ENCODE data around the gene FMNL3. TPM values are rescaled to one million over a fixed set of nuclear protein-coding genes. Genes with fewer than 3 reads are reported as not detected.
"Not testable (repeated sequence)": the region's sequence is repeated elsewhere in the genome, so short reads cannot be mapped to it uniquely, and the experiment has no call there.

The FMNL3 gene
- total and polyA plus RNA-seq, 2 of the 8 experiments (the other 6 are each of a cell fraction or from before 2014, with no cell fraction given): 8.6 to 29.0 TPM

- H3K79me2 ChIP-seq (ENCODE audit: control insufficient read depth in 1 of 2, insufficient read depth in 2 of 2, low read length in 2 of 2): peaks cover 19 to 21% of the 10 kb centered on the region in 2 experiments
- not testable (repeated sequence) for H3K79me1 ChIP-seq (ENCODE audit: low read depth, low read length); H3K9me3 ChIP-seq (ENCODE audit: insufficient read depth in 2 of 2, low read depth in 1 of 2, low read length in 1 of 2); H3K56ac ChIP-seq (replicated peaks; ENCODE audit: insufficient read length, low read depth, low read length); H3K23me2 ChIP-seq (ENCODE audit: low read depth, low read length); H2AK5ac ChIP-seq (ENCODE audit: low read depth, low read length); H3K4me2 ChIP-seq (ENCODE audit: insufficient read depth in 1 of 2, low read depth in 2 of 2, low read length in 2 of 2); DNase-seq (ENCODE audit: low read depth in 1 of 2, low spot score in 2 of 2); H4K91ac ChIP-seq (replicated peaks; ENCODE audit: insufficient read length, low read length); H2BK5ac ChIP-seq (ENCODE audit: low read depth, low read length); H4K5ac ChIP-seq (ENCODE audit: insufficient read length, low read depth, low read length); H3K18ac ChIP-seq (ENCODE audit: extremely low read depth, low read length); H3K23ac ChIP-seq (ENCODE audit: insufficient read length); H3K4me1 ChIP-seq (replicated peaks in 1 of 4; ENCODE audit: control insufficient read depth in 3 of 4, insufficient read depth in 4 of 4, low read length in 3 of 4); H3K9ac ChIP-seq (replicated peaks in 1 of 4; ENCODE audit: extremely low read depth in 1 of 4, low read depth in 3 of 4, low read length in 3 of 4); H3K36me3 ChIP-seq (ENCODE audit: control insufficient read depth in 2 of 4, insufficient read depth in 4 of 4, low read length in 3 of 4); H2BK15ac ChIP-seq (ENCODE audit: low read length); H4K8ac ChIP-seq (ENCODE audit: extremely low read depth, insufficient read depth, low read length); H3K14ac ChIP-seq (ENCODE audit: insufficient read length); H3K4me3 ChIP-seq (ENCODE audit: extremely low read depth in 1 of 4, insufficient read depth in 2 of 4, low read depth in 3 of 4, low read length in 4 of 4); H3K27ac ChIP-seq (ENCODE audit: low read depth, low read length); H2BK120ac ChIP-seq (replicated peaks; ENCODE audit: low read depth, low read length); FAIRE-seq; H3K4ac ChIP-seq (replicated peaks; ENCODE audit: insufficient read length, low read depth, low read length); H2BK20ac ChIP-seq (ENCODE audit: low read length); H3K27me3 ChIP-seq (replicated peaks in 1 of 4; ENCODE audit: control insufficient read depth in 3 of 4, extremely low read depth in 1 of 4, insufficient read depth in 3 of 4, low read length in 3 of 4); H2AFZ ChIP-seq (ENCODE audit: low read length); H2BK12ac ChIP-seq (ENCODE audit: low read depth, low read length)
- CTCF ChIA-PET (ENCODE audit: partially characterized antibody): interaction anchor here (0.6 to 2.3 kb wide), 6 partner anchors 8 to 95 kb away, joined by 3 to 8 read pairs (median 4); no protein-coding TSS in a partner anchor
- 96% methylated on average over 5 of the region's 5 CpGs; no CpG with 5 or more reads in 1 of the 2 experiments for WGBS, 2 experiments (ENCODE audit: extremely low coverage in 1 of 2, insufficient coverage in 1 of 2, insufficient read length in 1 of 2, insufficient replicate concordance in 2 of 2, low coverage in 1 of 2, low lambda C conversion rate in 2 of 2, missing lambda C conversion rate in 1 of 2)
- POLR2A ChIA-PET (ENCODE audit: partially characterized antibody): interaction anchor here (1.6 to 2.0 kb wide), 2 partner anchors 10 to 28 kb away, joined by 3 to 6 read pairs; no protein-coding TSS in a partner anchor
- H4K20me1 ChIP-seq (replicated peaks in 1 of 2; ENCODE audit: control insufficient read depth in 1 of 2, insufficient read depth in 2 of 2, low read length in 2 of 2): peaks cover 13 to 16% of the 10 kb centered on the region in 2 experiments
Observed at GRCh38 chr12:49738721-49739120, 31.5 kb upstream of the FMNL3 start.

GRCh38 chr12:49734900-49735299, 27.7 kb upstream of the FMNL3 start:
- H2AFZ ChIP-seq (ENCODE audit: low read length); FAIRE-seq; H2BK20ac ChIP-seq (ENCODE audit: low read length); H3K79me1 ChIP-seq (ENCODE audit: low read depth, low read length); H3K4me3 ChIP-seq (ENCODE audit: extremely low read depth in 1 of 4, insufficient read depth in 2 of 4, low read depth in 3 of 4, low read length in 4 of 4); H3K18ac ChIP-seq (ENCODE audit: extremely low read depth, low read length); H2BK12ac ChIP-seq (ENCODE audit: low read depth, low read length); H4K8ac ChIP-seq (ENCODE audit: extremely low read depth, insufficient read depth, low read length); H3K9me3 ChIP-seq (ENCODE audit: insufficient read depth in 2 of 2, low read depth in 1 of 2, low read length in 1 of 2); H3K14ac ChIP-seq (ENCODE audit: insufficient read length); H4K91ac ChIP-seq (replicated peaks; ENCODE audit: insufficient read length, low read length); H2BK5ac ChIP-seq (ENCODE audit: low read depth, low read length); H3K27me3 ChIP-seq (replicated peaks in 1 of 4; ENCODE audit: control insufficient read depth in 3 of 4, extremely low read depth in 1 of 4, insufficient read depth in 3 of 4, low read length in 3 of 4); H3K27ac ChIP-seq (ENCODE audit: low read depth, low read length); H2AK5ac ChIP-seq (ENCODE audit: low read depth, low read length); H3K4me1 ChIP-seq (replicated peaks in 1 of 4; ENCODE audit: control insufficient read depth in 3 of 4, insufficient read depth in 4 of 4, low read length in 3 of 4); H2BK15ac ChIP-seq (ENCODE audit: low read length); H4K5ac ChIP-seq (ENCODE audit: insufficient read length, low read depth, low read length); H3K9ac ChIP-seq (replicated peaks in 1 of 4; ENCODE audit: extremely low read depth in 1 of 4, low read depth in 3 of 4, low read length in 3 of 4); H3K4me2 ChIP-seq (ENCODE audit: insufficient read depth in 1 of 2, low read depth in 2 of 2, low read length in 2 of 2); H3K56ac ChIP-seq (replicated peaks; ENCODE audit: insufficient read length, low read depth, low read length); H3K79me2 ChIP-seq (ENCODE audit: control insufficient read depth in 1 of 2, insufficient read depth in 2 of 2, low read length in 2 of 2); H3K4ac ChIP-seq (replicated peaks; ENCODE audit: insufficient read length, low read depth, low read length); DNase-seq (ENCODE audit: low read depth in 1 of 2, low spot score in 2 of 2); POLR2A ChIA-PET (ENCODE audit: partially characterized antibody); H2BK120ac ChIP-seq (replicated peaks; ENCODE audit: low read depth, low read length); H3K23ac ChIP-seq (ENCODE audit: insufficient read length); H3K23me2 ChIP-seq (ENCODE audit: low read depth, low read length); H3K36me3 ChIP-seq (ENCODE audit: control insufficient read depth in 2 of 4, insufficient read depth in 4 of 4, low read length in 3 of 4); H4K20me1 ChIP-seq (replicated peaks in 1 of 2; ENCODE audit: control insufficient read depth in 1 of 2, insufficient read depth in 2 of 2, low read length in 2 of 2): not testable (repeated sequence)
- 96% methylated on average over 7 of the region's 7 CpGs; no CpG with 5 or more reads in 1 of the 2 experiments for WGBS, 2 experiments (ENCODE audit: extremely low coverage in 1 of 2, insufficient coverage in 1 of 2, insufficient read length in 1 of 2, insufficient replicate concordance in 2 of 2, low coverage in 1 of 2, low lambda C conversion rate in 2 of 2, missing lambda C conversion rate in 1 of 2)
- CTCF ChIA-PET (ENCODE audit: partially characterized antibody): interaction anchor here (1.7 kb wide), 1 partner anchor 87 kb away, joined by 8 read pairs; no protein-coding TSS in a partner anchor

All from H1 (cell line).